GM19467 (cell line): ENCODE results near the gene SLC25A14.
A peak's percentile ranks its signal among the peaks of the same experiment; 100 is the strongest.
"Not testable (repeated sequence)": the region's sequence is repeated elsewhere in the genome, so short reads cannot be mapped to it uniquely, and the experiment has no call there.

ENCODE experiments used
- ATAC-seq: cut with Tn5 transposase; IDR thresholded peaks from one replicate; pipeline ENCODE4 v1.9.1; 2021; ENCODE audit warnings: mild to moderate bottlenecking, moderate library complexity; ENCODE audit not compliant: unreplicated experiment

SLC25A14 gene, protein sequence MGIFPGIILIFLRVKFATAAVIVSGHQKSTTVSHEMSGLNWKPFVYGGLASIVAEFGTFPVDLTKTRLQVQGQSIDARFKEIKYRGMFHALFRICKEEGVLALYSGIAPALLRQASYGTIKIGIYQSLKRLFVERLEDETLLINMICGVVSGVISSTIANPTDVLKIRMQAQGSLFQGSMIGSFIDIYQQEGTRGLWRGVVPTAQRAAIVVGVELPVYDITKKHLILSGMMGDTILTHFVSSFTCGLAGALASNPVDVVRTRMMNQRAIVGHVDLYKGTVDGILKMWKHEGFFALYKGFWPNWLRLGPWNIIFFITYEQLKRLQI

DNA sequence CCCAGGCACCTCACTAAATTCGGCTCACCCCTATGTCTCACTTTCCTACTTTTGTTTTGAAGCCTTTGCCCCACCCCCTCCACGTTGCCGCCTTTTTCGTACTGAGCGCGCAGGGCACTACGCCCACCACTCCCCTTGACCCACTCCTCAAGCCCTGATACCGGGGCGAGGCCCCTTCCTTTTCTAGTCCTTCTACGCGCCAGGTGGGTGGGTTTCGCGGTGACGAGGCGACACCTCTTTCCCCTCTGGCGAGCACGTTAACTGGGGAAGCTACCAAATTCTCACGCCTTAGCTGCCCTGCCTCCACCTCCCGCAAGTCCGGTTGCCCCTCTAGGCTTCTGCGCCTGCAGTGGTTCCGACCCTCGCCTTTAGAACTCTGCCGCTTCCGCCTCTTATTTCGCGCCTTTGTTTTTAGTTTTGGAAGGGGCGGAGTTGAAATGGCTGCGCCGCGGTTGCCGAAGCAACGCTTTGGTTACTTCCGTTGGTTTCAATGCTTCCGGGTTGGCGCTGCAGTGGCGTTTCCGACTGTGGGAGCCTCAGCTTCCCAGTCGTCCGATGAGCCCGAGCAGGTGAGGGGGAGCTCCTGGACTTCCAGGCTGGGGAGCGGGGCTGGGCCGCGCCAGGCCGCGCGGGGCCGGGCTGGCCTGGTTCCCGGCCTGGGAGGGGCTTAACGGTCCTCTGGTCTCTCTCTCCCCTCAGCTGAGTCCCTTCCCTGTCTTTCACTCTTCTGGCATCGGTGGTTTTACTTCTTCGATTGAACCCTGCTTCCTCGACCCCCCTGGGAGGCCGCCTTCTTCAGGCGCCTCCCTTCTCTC, at the start of gene SLC25A14:
Gene SLC25A14, plus strand, starts transcription at position 512 of the 815 bp plus-strand sequence. CDS start 360 bp downstream, outside the sequence.
- peak; percentile 97 for ATAC-seq

DNA sequence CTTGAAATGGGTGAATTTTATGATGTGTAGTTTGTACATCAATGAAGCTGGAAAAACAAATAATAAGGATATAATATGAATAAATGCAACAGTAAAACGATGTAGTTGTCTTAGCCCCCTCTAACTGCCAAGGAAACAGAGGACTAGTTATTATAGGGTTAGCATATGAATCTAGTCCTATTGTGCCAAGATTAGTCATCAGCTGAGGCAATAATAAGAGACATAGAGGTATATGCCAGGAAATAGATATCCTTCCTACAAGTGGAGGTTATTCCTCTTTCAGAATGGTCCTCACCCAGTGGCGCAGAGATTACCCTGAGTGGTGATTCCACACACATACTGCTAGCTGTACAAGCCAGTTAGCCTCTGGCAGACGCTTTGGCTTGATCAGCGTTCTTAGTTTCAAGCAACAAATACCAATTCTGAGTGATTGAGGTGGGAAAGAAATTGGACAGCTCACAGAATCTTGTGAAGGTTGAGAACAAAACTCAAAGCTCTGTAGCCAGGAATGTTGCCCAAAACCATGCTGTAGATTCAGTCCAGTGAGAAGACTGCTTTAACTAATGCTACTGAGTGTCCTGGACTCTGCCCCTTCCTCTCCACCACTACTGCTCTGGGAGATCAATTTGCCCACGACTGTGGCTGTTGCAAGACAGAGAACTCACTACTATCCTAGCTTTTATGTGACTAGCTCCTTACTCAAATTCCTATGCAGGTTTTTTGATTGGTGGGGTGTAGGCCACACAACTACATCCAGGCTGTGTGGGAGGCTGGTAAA, 44.0 kb upstream of the SLC25A14 start:
- ATAC-seq, result no peak

DNA sequence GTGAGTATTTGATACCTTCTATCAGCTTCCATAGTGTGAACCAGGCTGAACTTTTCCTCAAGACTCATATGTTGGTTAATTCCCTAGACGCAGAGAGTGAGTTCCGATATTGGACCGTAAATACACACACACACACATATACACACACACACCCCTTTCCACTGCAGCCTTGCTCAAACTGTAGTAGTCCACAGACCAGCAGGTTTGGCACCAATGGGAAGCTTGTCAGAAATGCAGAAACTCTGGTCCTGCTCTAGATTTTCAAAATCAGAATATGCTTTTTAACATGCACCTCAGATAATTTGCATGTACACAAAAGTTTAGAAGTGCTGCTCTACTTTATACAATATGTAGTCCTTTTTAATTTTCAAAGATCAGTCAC, 43.4 kb upstream of the SLC25A14 start:
- ATAC-seq, result no peak

DNA sequence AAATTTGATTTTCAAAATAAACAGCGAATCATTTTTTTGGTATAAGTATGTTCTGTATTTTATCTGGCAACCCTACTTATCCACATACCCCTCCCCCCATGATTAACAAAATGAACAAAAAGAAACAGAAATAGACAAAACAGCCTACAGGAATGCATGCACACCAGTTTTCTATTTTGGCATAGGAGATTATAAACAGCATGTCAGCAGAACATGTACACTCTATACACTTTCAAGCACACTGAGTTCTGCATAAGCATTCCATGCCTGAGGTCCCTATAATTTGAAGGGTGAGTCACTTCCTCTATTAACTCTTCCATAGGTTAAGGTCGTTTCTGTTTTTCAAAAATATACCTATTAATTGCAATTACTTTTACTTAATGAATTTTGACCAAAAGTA, 43.0 kb upstream of the SLC25A14 start:
- no peak for ATAC-seq

DNA sequence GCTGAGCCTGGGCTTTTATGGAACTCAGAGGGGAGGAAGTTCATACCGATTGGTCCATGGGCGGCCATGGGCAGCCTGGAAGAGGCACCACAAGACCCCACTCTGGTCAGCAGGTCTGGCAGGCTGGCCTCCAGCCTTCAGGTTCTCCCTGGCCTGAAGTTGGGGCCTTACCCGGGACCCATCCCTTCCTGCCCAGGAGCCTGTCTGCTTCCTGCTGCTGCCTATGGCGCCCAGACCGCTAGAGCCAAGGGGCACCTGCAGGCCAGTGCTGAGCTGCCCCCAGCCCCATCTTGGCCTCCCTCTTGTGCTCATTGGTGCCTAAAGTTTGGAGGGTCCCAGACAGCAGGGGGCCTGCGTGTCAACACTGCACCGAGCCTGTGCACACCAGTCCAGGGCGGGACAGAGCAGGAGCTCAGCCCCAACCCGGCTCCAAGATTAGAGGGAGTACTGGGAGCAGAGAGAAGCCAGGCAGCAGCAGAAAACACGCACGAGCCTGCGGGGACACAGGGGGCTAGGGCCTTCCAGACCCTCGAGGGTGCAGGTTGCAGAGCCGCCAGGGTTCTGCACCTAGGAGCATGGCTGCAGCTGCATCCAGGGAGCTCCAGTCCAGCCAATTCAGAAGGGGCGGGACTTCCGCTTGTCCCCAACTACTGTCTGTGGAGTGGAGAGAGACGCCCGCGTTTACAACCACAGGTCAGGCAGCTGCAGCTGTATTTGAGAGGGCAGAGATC, 40.3 kb upstream of the SLC25A14 start:
- no peak for ATAC-seq

DNA sequence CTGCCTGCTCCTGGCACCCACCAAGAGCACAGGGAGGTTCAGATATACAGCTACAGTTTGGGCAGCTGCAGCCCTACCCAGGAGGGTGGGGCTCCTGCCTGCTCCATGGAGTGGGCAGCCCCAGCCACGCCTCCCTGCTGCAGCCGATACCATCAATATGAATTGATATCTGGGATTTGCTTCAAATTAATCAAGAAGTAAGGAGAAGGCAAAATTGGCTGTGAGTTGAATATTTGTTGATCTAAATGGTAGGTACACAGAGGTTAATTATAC, 39.8 kb upstream of the SLC25A14 start:
- ATAC-seq, result no peak

DNA sequence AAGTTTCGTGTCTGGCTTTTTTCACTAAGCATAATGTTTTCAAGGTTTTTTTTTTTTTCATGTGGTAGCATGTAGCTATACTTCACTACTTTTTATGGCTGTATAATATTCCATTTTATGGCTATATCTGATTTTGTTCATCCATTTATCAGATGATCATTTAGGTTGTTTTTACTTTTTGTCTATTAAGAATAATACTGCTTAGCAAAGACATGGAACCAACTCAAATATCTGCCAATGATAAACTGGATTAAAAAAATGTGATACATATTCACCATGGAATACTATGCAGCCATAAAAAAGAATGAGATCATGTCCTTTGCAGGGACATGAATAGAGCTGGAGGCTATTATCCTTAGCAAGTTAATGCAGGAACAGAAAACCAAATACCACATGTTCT, 38.3 kb upstream of the SLC25A14 start:
- ATAC-seq, result no peak

DNA sequence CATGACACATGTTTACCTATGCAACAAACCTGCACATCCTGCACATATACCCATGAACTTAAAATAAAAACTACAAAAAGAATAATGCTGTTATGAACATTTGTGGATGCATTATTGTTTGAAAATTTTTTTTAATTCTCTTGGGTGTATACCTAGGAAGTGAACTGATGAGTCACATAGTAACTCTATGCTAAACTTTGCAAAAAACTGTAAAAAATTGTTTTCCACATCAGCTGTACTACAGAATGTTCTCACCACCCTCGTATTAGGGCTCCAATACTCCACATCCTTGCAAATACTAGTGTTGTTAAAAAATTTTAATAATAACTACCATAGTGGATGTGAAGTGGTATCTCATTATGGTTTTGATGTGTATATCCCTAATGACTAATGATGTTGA, 37.7 kb upstream of the SLC25A14 start:
- no peak for ATAC-seq

DNA sequence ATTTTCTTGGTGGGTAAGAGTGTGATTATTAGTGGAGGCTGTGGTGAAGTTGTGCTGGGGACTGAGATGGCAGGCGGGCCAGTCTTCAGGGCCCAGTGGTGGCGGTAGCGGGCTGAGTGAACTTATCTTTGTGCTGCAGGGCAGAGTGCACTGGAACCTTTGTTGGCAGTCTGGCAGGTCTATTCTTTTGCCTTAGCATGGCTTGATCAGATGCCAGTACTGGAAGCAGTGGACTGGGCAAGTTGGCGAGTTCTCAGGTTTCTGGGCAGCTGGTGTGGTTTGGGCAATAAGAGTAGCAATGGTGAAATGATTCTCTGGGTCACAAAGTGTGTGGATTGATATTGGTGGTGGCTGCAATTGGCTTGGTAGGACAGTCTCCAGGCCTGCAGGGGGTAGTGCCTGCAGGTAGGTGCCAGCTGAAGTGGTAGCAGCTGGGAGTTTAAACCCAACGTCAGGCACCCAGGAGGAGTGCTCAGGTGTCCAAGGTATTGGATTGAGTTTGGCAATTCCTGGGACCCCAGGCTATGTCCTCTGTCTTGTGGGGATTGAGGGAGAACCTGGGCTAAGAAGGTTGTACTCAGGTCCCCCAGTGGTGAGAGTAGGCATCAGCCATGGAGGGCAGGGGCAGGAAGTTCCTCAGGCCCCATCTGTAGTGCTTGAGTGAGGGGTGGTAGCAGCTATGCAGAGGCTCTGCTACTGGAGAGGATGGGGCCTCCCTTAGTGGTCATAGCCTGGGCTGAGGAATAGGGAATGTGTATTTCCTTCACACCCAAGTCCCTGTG, 34.9 kb upstream of the SLC25A14 start:
- ATAC-seq, result no peak

DNA sequence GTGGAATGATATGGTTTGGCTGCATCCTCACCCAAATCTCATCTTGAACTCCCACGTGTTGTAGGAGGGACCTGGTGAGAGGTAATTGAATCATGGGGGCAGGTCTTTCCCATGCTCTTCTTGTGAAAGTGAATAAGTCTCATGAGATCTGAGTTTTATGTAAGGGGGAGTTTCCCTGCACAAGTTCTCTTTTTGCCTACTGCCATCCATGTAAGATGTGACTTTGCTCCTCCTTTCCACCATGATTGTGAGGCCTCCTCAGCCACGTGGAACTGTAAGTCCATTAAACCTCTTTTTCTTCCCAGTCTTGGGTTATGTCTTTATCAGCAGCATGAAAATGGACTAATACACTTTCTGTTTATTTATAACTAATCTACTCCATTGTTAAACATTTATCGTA, 19.8 kb upstream of the SLC25A14 start:
- not testable (repeated sequence) for ATAC-seq

DNA sequence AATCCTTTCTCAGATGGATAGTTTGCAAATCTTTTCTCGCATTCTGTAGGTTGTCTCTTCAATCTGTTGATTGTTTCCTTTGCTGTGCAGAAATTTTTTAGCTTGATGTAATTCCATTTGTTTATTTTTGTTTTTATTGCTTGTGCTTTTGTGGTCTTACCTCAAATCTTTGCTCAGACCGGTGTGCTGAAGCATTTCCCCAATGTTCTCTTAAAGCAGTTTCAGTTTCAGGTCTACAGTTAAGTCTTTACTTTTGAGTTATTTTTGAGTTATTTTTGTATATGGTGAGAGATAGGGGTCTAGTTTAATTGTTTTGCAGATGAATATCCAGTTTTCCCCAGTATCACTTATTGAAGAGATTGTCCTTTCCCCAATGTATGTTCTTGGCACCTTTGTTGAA, 18.2 kb upstream of the SLC25A14 start:
- no peak for ATAC-seq

DNA sequence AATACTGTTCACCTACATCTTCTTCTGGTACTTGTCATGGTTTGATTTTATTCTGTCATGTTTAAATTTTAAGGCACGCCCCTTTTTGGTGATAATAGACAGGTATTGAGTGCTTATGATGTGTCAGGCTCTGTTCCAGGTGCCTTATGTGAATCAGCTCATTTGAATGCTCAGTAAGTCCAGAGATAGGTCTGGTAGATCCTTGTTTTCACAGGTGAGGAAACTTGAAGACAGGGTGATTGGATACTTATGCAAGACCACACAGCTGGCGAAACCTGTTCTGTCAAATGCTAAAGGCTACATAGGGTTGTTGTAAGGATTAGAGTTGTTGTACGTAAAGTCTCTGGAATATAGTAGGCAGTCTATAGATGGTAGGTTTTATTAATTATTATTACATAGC, 9.6 kb upstream of the SLC25A14 start:
- ATAC-seq, result no peak

DNA sequence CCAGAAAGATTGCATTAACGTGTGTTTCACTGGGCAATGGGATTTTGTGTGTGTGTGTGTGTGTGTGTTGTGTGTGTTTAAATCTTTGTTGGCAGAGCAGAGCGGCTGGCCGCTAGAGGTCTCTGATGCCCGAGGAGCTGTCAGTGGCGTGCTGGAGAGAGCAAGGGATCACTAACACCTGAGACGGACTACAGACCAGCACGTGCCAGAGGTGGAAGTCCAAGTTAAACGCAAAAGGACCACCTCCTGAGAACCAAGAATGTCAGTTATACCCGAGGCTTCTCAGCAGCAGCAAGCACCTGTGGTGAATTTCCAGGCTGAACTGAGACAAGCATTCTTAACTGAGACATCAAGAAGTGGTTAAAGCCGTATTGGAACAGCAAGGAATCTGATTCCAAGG, 9.0 kb upstream of the SLC25A14 start:
- ATAC-seq, result peak; percentile 80

DNA sequence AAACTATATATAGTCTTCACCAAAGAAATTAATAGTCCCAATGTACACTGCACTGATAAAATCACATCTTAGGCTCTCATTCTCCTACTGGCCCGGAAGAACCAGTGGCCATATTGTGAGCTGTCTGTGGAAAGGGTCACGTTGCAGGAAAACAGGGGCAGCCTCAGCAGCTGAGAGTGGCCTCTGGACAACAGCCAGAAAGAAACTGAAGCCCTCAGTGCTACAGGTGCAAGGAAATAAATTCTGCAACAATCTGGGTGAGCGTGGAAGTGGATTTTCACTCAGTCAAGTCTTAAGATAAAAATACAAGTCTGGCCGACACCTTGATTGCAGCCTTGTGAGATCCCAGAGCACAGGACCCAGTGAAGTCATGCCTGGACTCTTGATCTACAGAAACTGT, 3.2 kb upstream of the SLC25A14 start:
- no peak for ATAC-seq

DNA sequence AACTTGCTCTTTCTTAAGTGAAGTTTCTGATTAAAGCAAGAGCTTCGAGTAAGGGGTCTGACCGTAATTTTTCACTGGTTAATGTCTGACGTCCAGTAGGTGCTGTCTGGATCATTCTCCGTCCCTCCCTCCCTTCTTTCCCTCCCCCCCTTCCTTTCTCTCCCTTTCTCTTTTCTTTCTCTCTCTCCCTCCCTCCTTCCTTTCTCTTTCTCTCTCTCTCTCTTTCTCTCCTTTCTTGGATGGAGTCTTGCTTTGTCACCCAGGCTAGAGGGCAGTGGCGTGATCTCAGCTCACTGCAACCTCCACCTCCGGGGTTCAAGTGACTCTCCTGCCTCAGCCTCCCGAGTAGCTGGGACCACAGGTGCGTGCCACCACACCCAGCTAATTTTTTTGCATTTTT, 850 bp upstream of the SLC25A14 start:
- not testable (repeated sequence) for ATAC-seq

DNA sequence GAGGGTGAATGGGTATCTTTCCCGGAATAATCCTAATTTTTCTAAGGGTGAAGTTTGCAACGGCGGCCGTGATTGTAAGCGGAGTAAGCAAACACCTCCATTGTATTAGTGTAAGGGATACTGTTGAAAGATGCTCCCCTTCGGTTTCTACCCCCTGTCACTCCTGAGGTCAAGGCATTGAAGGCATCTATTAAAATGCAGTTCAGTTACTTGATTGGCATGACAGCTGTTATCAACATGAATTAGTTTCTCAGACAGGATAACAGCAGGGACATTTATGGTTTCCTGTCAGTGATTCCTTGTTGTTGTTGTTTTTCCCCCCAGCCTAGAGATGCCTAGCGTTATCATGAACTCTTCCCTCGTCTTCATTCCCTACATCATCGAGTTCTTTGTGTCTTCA, 552 bp downstream of the SLC25A14 start:
- no peak for ATAC-seq

DNA sequence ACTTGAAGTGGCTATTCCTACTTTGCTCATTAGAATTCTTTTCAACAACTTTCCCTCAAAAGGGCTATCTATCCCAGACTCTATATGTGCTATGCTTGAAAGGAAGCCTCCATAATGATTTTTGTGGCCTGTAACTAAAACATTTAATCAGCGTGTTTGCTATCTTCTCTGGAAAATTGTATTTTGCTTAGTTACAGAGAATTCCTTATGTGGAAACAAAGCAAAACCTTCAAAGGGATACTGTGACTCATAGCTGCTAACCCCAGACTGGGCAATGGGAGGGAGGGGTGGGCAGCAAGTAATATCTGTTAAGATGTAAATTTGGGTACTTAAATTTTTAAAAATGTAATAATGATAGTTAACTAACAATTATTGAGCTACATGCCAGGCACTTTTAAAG, 3.7 kb downstream of the SLC25A14 start:
- no peak for ATAC-seq

DNA sequence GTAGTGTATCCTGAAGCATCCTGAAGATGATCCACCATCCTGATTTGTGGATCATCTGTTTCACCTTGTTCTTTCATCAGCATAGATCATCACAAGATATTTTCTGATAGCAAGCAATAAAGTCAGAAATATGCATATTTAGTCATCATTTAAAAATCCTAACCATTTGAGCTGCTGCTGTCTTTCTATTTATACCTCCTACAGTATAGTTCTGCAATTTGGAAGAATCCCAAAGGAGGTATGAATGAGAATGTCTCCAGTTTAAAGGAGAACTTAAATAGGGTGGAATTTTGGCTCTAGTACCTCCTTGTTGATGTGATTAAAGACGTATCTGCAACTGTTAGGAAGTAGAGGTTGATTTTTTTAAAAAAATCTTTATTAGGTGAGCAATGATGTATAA, 7.6 kb downstream of the SLC25A14 start:
- ATAC-seq, result no peak

DNA sequence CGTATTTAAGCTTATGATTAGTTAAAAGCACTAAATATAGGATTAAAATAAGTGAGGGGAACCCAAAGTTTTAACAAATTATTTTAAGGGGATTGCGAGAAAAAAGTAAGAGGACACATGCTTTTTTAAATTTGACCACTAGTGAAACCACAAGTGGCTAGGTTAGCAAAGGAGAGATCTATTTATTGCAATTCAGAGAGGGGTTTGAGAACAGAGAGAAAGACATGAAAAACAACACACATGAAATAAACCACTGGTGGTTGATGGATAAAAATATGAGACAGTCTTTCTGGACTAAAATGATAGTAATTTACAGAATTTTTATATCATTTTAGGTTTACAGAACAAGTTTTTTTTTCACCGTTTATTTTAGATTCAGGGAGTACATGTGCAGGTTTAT, 11.8 kb downstream of the SLC25A14 start:
- no peak for ATAC-seq

DNA sequence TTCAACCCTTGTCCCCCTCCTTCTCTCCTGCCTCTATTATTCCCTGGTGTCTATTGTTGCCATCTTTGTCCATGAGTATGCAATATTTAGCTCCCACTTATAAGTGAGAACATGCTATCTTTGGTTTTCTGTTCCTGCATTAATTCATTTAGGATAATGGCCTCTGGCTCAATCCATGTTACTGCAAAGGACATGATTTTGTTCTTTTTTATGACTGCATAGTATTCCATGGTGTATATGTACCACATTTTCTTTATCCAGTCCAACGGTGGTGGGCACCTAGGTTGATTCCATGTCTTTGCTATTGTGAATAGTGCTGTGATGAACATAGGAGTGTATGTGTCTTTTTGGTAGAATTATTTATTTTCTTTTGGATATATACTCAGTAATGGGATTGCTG, 12.3 kb downstream of the SLC25A14 start:
- ATAC-seq, result not testable (repeated sequence)
